Body of pancreas (tissue), 4 donors: ENCODE data around the gene ZNF423.

Experiments
- POLR2A ChIP-seq, 3 donors: fragments of 450-650 bp; IDR thresholded peaks; one replicate each; pipeline ENCODE4 v1.6.1; 2016; ENCODE audit warnings: antibody characterized with exemption in 3 of 3, mild to moderate bottlenecking in 2 of 3
- TF ChIP-seq, protein P1 (sequence below), 7 experiments: fragments of 450-650 bp in 4 of 7; fragments of 200-600 bp in 3 of 7; sonication (generic) in 3 of 7; IDR thresholded peaks; one replicate each; pipeline ENCODE4 v1.5.1; 2016 to 2019; ENCODE audit warnings: antibody characterized with exemption in 7 of 7

GRCh38 chr16:49754495-49755312, 101.2 kb downstream of the ZNF423 start:
- TF ChIP-seq, protein P1, sequence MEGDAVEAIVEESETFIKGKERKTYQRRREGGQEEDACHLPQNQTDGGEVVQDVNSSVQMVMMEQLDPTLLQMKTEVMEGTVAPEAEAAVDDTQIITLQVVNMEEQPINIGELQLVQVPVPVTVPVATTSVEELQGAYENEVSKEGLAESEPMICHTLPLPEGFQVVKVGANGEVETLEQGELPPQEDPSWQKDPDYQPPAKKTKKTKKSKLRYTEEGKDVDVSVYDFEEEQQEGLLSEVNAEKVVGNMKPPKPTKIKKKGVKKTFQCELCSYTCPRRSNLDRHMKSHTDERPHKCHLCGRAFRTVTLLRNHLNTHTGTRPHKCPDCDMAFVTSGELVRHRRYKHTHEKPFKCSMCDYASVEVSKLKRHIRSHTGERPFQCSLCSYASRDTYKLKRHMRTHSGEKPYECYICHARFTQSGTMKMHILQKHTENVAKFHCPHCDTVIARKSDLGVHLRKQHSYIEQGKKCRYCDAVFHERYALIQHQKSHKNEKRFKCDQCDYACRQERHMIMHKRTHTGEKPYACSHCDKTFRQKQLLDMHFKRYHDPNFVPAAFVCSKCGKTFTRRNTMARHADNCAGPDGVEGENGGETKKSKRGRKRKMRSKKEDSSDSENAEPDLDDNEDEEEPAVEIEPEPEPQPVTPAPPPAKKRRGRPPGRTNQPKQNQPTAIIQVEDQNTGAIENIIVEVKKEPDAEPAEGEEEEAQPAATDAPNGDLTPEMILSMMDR (IDR thresholded peaks at IDR 0.05), result no peak
- no peak for TF ChIP-seq POLR2A (IDR thresholded peaks at IDR 0.05)
